Suprapubic skin (tissue), 4 donors: Measurements from ENCODE around the gene DSCAML1.

ENCODE experiments used
- CTCF ChIP-seq, 2 donors: fragments of 200-600 bp in 1 of 2; fragments of 450-650 bp in 1 of 2; sonication (generic) in 1 of 2; IDR thresholded peaks; one replicate each; pipeline ENCODE4 v1.5.1; 2016 to 2019; ENCODE audit warnings: antibody characterized with exemption in 2 of 2, mild to moderate bottlenecking in 1 of 2, moderate library complexity in 1 of 2
- EP300 ChIP-seq: sonication (generic); formaldehyde crosslinking; IDR thresholded peaks from one replicate; pipeline ENCODE4 v1.6.1; 2017; ENCODE audit warnings: antibody characterized with exemption
- POLR2A ChIP-seq, 2 donors: fragments of 450-650 bp; IDR thresholded peaks; one replicate each; pipeline ENCODE4 v1.6.1; 2017; ENCODE audit warnings: antibody characterized with exemption in 2 of 2, mild to moderate bottlenecking in 2 of 2, moderate library complexity in 2 of 2
- POLR2AphosphoS5 ChIP-seq, 3 donors: sonication (generic); formaldehyde crosslinking; IDR thresholded peaks; one replicate each; pipeline ENCODE4 v1.6.1; 2017; ENCODE audit warnings: antibody characterized with exemption in 3 of 3

GRCh38 chr11:117752071-117752470, 44.9 kb downstream of the DSCAML1 start:
- TF ChIP-seq CTCF (IDR thresholded peaks at IDR 0.05) (no peak), EP300 (no peak), POLR2A (IDR thresholded peaks at IDR 0.05) (no peak), POLR2AphosphoS5 (IDR thresholded peaks at IDR 0.05) (no peak)
